NCI-H1417 treated with DMSO at 0.1 percent for 48 hours (cell line): ENCODE measurements around the gene CFC1B.
"Not testable (repeated sequence)": the region's sequence is repeated elsewhere in the genome, so short reads cannot be mapped to it uniquely, and the experiment has no call there.

Experiments used
- DNase-seq: peaks from one replicate; lab custom pipeline; 2025; lab: John Stamatoyannopoulos, UW

Gene CFC1B

GRCh38 chr2:130566165-130566564 lies 45.1 kb downstream of the CFC1B start:
- not testable (repeated sequence) for DNase-seq

- not testable (repeated sequence) for DNase-seq
These were observed 50.9 kb downstream of the CFC1B start for GRCh38 chr2:130571929-130572328.

DNA sequence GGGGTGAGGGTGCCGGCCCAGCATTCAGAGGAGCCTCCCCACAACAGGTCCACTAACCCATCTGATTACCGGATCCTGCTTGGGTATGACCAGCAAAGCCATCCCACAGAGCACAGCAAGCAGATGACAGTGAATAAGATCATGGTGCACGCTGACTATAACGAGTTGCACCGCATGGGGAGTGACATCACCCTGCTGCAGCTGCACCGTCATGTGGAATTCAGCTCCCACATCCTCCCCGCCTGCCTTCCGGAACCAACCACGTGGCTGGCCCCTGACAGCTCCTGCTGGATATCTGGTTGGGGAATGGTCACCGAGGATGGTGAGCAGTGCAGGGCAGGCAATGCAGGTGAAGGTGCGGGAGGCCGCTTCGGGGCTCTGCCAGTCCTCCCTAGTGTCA lies 53.2 kb downstream of the CFC1B start:
- DNase-seq, result not testable (repeated sequence)

GRCh38 chr2:130576209-130576784 lies 55.3 kb downstream of the CFC1B start:
- not testable (repeated sequence) for DNase-seq

- not testable (repeated sequence) for DNase-seq
These were observed 56.5 kb downstream of the CFC1B start for GRCh38 chr2:130577559-130577958.
